HepG2 (cell line): ENCODE results near the gene TIMM10. TPM values are rescaled to one million over a fixed set of nuclear protein-coding genes. Genes with fewer than 3 reads are reported as not detected.

ENCODE experiments used
- CREM ChIP-seq, 2 experiments: sonication (generic) in 1 of 2; formaldehyde crosslinking in 1 of 2; IDR thresholded peaks; 2 replicates each; pipeline versions ENCODE4 v1.4.0 to v1.6.1; 2016 to 2020; ENCODE audit warnings: antibody characterized with exemption in 1 of 2, mild to moderate bottlenecking in 1 of 2, missing genetic modification reagents in 1 of 2
- HCFC1 ChIP-seq: fragments of 150-350 bp; IDR thresholded peaks from 2 replicates; pipeline ENCODE4 v1.6.1; 2014; ENCODE audit warnings: low read depth, low read length
- KDM6A ChIP-seq: IDR thresholded peaks from 2 replicates; pipeline ENCODE4 v1.6.1; 2016; ENCODE audit warnings: low read depth
- MLLT10 ChIP-seq: sonication (generic); formaldehyde crosslinking; IDR thresholded peaks from 2 replicates; pipeline ENCODE4 v1.4.0; 2020; ENCODE audit warnings: missing genetic modification reagents
- SOX5 ChIP-seq: IDR thresholded peaks from 2 replicates; pipeline ENCODE4 v1.6.1; 2016; ENCODE audit warnings: borderline replicate concordance
- ZNF121 ChIP-seq: sonication (generic); formaldehyde crosslinking; IDR thresholded peaks from 2 replicates; pipeline ENCODE4 v1.5.0; 2020; ENCODE audit warnings: mild to moderate bottlenecking, missing genetic modification reagents
- ZNF274 ChIP-seq: sonication (generic); formaldehyde crosslinking; IDR thresholded peaks from 2 replicates; pipeline ENCODE4 v1.5.1; 2020; ENCODE audit warnings: mild to moderate bottlenecking, missing genetic modification reagents
- ZNF563 ChIP-seq: sonication (generic); formaldehyde crosslinking; IDR thresholded peaks from 2 replicates; pipeline ENCODE4 v1.8.0; 2022; ENCODE audit warnings: mild to moderate bottlenecking, moderate library complexity, missing genetic modification reagents
- ZNF775 ChIP-seq: sonication (generic); formaldehyde crosslinking; IDR thresholded peaks from 2 replicates; pipeline ENCODE4 v1.4.0; 2020; ENCODE audit warnings: missing genetic modification reagents, mild to moderate bottlenecking, moderate library complexity, borderline replicate concordance
- ZNF777 ChIP-seq: sonication (generic); formaldehyde crosslinking; IDR thresholded peaks from 2 replicates; pipeline ENCODE4 v1.4.0; 2020; ENCODE audit warnings: missing genetic modification reagents
- polyA plus RNA-seq, 8 experiments: library from polyadenylated mRNA; depleted of rRNA in 3 of 8; stranded (reverse) in 7 of 8; unstranded in 1 of 8; fragments of >200 nt; fragmentation: Illumina TruSeq in 4 of 8; extraction: Trizol in 4 of 8; gene quantifications; 2 replicates each; pipeline versions ENCODE4 v1.2.1 to v1.2.3, GENCODE V29; 2011 to 2016; ENCODE audit warnings: low read depth in 4 of 8, missing spikeins in 1 of 8, mixed read lengths in 1 of 8; ENCODE audit not compliant: insufficient read depth in 1 of 8
- total RNA-seq, 5 experiments: library from RNA; depleted of rRNA; stranded (reverse); fragments of >200 nt; fragmentation: Illumina TruSeq; extraction: Trizol; gene quantifications; 2 replicates each; pipeline ENCODE4 v1.2.3, GENCODE V29; 2016; ENCODE audit warnings: low read depth in 1 of 5
- TF ChIP-seq, protein P1 (sequence below), 2 experiments: sonication (generic) in 1 of 2; formaldehyde crosslinking in 1 of 2; IDR thresholded peaks; 2 replicates each; pipeline versions ENCODE4 v1.4.0 to v1.6.1; 2018 to 2020; ENCODE audit warnings: missing genetic modification reagents in 2 of 2, borderline replicate concordance in 1 of 2, low read depth in 1 of 2, mild to moderate bottlenecking in 1 of 2, missing biosample characterization in 1 of 2
- TF ChIP-seq, protein P2 (sequence below): sonication (generic); formaldehyde crosslinking; IDR thresholded peaks from 2 replicates; pipeline ENCODE4 v1.8.0; 2022; ENCODE audit warnings: mild to moderate bottlenecking, missing genetic modification reagents; ENCODE audit not compliant: insufficient replicate concordance
- TF ChIP-seq, protein P3 (sequence below): sonication (generic); formaldehyde crosslinking; conservative IDR thresholded peaks from 2 replicates; pipeline ENCODE4 v1.4.0; 2020; ENCODE audit warnings: missing genetic modification reagents
- TF ChIP-seq, protein P4 (sequence below): sonication (generic); formaldehyde crosslinking; IDR thresholded peaks from 2 replicates; pipeline ENCODE4 v1.5.0; 2020; ENCODE audit warnings: missing genetic modification reagents
- TF ChIP-seq, protein P5 (sequence below): sonication (generic); formaldehyde crosslinking; IDR thresholded peaks from 2 replicates; pipeline ENCODE4 v1.8.1; 2023; ENCODE audit warnings: mild to moderate bottlenecking, missing genetic modification reagents
- TF ChIP-seq, protein P6 (sequence below): sonication (generic); formaldehyde crosslinking; IDR thresholded peaks from 2 replicates; pipeline ENCODE4 v1.4.0; 2020; ENCODE audit warnings: missing genetic modification reagents

The TIMM10 gene
- total and polyA plus RNA-seq, 2 of the 13 experiments (the other 11 are each of a cell fraction or from before 2014, with no cell fraction given): 67.8 to 82.2 TPM

DNA sequence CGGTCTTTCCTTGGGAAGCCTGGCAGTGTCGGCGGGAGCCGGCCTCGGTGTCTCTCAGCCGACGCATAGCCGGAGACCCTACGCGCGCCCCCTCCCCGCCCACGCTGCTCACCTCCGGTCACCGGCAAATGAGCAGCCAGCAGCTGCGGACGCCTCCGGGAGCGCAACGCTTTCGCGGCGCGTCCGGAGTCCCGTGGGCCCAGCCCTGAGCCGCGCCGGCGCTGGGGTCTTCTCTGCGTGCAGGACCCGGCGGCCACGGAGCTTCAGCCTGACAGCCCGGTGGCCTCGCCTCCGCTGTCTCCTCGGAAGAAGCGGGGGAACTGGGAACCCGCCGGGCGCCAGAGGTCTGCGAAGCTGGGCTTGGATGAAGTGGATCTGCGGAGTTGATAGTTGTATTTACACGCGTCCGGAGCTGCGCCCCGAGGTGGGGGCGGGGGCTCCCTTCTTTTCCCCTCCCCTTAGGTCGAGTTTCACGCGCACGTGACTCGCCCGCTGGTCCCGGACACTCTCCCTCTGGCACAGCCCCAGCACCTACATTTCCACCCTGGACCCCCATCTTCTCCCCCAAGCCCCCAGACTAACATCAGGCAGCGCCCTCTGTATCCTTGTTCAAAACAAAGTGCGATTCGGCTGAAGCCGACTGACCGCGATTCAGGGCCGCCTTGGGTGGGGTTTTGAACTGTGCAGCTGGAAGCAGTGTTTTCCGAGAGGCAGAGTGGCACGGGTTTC lies 15.1 kb downstream of the TIMM10 start, which contains the start of gene SLC43A1 (continued):
- TF ChIP-seq, protein P1, sequence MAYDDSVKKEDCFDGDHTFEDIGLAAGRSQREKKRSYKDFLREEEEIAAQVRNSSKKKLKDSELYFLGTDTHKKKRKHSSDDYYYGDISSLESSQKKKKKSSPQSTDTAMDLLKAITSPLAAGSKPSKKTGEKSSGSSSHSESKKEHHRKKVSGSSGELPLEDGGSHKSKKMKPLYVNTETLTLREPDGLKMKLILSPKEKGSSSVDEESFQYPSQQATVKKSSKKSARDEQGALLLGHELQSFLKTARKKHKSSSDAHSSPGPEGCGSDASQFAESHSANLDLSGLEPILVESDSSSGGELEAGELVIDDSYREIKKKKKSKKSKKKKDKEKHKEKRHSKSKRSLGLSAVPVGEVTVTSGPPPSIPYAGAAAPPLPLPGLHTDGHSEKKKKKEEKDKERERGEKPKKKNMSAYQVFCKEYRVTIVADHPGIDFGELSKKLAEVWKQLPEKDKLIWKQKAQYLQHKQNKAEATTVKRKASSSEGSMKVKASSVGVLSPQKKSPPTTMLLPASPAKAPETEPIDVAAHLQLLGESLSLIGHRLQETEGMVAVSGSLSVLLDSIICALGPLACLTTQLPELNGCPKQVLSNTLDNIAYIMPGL (CRISPR knock-in tag; IDR thresholded peaks at IDR 0.05; ENCODE audit: borderline replicate concordance in 1 of 2, low read depth in 1 of 2): peak; percentile 33 to 43; a peak in 2 of 4 replicates
- TF ChIP-seq KDM6A (no peak), CREM (IDR thresholded peaks at IDR 0.05) (no peak), CREM (CRISPR knock-in tag; IDR thresholded peaks at IDR 0.05) (no peak), ZNF121 (CRISPR knock-in tag) (no peak), HCFC1 (no peak), ZNF274 (CRISPR knock-in tag) (no peak), SOX5 (CRISPR knock-in tag) (peak; percentile 40; the same call in 1 of the 2 replicates), ZNF777 (CRISPR knock-in tag) (no peak), ZNF563 (CRISPR knock-in tag) (no peak; the same call in 1 of the 2 replicates), ZNF775 (CRISPR knock-in tag) (no peak), MLLT10 (CRISPR knock-in tag) (no peak)
- TF ChIP-seq, protein P2, sequence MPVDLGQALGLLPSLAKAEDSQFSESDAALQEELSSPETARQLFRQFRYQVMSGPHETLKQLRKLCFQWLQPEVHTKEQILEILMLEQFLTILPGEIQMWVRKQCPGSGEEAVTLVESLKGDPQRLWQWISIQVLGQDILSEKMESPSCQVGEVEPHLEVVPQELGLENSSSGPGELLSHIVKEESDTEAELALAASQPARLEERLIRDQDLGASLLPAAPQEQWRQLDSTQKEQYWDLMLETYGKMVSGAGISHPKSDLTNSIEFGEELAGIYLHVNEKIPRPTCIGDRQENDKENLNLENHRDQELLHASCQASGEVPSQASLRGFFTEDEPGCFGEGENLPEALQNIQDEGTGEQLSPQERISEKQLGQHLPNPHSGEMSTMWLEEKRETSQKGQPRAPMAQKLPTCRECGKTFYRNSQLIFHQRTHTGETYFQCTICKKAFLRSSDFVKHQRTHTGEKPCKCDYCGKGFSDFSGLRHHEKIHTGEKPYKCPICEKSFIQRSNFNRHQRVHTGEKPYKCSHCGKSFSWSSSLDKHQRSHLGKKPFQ: no peak
- TF ChIP-seq, protein P3, sequence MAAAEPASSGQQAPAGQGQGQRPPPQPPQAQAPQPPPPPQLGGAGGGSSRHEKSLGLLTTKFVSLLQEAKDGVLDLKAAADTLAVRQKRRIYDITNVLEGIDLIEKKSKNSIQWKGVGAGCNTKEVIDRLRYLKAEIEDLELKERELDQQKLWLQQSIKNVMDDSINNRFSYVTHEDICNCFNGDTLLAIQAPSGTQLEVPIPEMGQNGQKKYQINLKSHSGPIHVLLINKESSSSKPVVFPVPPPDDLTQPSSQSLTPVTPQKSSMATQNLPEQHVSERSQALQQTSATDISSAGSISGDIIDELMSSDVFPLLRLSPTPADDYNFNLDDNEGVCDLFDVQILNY (CRISPR knock-in tag): no peak
- TF ChIP-seq, protein P4, sequence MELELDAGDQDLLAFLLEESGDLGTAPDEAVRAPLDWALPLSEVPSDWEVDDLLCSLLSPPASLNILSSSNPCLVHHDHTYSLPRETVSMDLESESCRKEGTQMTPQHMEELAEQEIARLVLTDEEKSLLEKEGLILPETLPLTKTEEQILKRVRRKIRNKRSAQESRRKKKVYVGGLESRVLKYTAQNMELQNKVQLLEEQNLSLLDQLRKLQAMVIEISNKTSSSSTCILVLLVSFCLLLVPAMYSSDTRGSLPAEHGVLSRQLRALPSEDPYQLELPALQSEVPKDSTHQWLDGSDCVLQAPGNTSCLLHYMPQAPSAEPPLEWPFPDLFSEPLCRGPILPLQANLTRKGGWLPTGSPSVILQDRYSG (CRISPR knock-in tag): no peak
- TF ChIP-seq, protein P5, sequence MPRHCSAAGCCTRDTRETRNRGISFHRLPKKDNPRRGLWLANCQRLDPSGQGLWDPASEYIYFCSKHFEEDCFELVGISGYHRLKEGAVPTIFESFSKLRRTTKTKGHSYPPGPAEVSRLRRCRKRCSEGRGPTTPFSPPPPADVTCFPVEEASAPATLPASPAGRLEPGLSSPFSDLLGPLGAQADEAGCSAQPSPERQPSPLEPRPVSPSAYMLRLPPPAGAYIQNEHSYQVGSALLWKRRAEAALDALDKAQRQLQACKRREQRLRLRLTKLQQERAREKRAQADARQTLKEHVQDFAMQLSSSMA (CRISPR knock-in tag): no peak
- TF ChIP-seq, protein P6, sequence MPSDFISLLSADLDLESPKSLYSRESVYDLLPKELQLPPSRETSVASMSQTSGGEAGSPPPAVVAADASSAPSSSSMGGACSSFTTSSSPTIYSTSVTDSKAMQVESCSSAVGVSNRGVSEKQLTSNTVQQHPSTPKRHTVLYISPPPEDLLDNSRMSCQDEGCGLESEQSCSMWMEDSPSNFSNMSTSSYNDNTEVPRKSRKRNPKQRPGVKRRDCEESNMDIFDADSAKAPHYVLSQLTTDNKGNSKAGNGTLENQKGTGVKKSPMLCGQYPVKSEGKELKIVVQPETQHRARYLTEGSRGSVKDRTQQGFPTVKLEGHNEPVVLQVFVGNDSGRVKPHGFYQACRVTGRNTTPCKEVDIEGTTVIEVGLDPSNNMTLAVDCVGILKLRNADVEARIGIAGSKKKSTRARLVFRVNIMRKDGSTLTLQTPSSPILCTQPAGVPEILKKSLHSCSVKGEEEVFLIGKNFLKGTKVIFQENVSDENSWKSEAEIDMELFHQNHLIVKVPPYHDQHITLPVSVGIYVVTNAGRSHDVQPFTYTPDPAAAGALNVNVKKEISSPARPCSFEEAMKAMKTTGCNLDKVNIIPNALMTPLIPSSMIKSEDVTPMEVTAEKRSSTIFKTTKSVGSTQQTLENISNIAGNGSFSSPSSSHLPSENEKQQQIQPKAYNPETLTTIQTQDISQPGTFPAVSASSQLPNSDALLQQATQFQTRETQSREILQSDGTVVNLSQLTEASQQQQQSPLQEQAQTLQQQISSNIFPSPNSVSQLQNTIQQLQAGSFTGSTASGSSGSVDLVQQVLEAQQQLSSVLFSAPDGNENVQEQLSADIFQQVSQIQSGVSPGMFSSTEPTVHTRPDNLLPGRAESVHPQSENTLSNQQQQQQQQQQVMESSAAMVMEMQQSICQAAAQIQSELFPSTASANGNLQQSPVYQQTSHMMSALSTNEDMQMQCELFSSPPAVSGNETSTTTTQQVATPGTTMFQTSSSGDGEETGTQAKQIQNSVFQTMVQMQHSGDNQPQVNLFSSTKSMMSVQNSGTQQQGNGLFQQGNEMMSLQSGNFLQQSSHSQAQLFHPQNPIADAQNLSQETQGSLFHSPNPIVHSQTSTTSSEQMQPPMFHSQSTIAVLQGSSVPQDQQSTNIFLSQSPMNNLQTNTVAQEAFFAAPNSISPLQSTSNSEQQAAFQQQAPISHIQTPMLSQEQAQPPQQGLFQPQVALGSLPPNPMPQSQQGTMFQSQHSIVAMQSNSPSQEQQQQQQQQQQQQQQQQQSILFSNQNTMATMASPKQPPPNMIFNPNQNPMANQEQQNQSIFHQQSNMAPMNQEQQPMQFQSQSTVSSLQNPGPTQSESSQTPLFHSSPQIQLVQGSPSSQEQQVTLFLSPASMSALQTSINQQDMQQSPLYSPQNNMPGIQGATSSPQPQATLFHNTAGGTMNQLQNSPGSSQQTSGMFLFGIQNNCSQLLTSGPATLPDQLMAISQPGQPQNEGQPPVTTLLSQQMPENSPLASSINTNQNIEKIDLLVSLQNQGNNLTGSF (CRISPR knock-in tag): no peak; the same call in 1 of the 2 replicates
